ENCODE data around the gene KCNA1.

Gene KCNA1

DNA sequence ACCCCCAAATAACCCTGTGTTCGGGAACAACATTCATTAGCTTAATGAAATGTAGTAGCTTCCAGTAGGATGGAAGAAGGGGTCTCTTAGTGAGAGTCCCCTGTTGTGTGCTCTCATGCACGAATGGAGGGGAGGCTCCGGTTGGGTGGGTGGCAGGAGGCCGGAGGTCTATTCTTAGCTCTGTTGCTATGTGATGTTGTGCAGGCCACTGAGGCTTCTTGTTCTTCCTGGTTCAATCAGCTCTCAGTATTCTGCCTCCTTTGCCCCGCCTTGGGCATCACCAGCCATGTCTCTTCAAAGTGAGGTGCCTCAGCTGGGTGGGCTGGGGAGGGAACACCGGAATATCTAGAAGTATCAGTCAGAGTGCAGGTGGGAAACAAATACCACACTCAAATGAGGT, 50.8 kb downstream of the KCNA1 start:
- DNase-seq (ENCODE audit: low spot score) = no peak

DNA sequence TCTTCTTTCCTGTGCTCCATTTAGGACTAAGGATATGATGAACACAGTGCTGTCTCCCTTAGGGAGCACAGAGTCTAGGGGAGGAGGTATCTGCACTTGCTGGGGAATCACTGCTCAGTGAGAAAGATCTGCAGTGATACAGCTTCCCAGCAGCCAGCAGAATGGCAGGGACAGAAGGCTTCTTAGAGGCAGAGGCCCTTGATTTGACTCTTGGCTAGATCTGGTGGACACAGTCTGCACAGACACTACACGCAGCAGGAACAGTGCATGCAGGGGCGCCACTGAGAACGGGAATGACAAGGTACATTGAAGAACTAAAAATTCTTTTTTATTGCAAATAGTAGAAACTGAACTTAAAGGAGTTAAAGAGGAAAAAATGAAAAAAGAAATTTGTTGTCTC, 51.6 kb downstream of the KCNA1 start:
- DNase-seq (ENCODE audit: low spot score) = no peak

DNA sequence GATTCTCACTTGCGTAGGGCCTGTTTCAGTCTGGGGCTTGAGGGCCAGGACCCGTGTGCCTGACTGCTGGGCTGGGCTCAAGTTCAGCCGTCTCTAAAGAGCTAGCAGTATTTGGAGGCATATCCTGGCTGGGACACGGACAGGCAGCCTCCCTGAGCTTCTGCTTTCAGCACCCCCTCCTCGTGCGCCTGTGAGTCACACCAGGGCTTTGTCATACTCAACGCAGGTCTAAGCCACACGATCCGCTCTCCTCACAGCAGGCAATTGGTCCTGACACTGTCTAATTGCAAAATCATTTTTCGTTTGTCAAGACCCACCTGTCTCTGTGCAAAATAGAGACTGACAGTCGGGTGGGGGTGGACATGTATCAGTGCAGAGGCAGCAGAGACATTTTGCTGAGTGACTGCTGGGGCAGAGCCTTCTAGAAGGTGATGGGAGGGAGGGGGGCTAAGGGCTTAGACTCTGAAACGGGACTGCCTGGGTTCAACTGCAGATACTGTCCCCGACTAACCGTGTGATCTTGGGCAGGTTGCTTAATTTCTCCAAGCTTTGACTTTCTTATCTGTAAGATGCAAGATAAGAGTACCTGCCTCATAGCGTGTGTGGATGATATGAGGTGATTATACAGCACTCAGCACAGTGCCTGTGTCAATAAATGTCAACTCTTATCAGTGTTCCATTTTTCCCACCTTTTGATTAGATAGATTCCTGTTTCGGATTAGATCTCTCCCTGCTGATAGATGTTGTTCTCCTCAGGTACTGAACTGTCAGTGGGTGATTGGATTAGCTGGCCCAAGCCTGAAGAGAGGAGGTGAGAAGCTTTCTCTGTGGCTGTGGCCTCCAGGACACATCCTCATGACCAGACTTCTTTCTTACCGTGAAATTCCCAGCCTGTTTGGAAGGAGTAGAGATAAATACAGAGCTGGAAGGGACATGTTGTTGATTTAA, 53.1 kb downstream of the KCNA1 start:
- DNase-seq (ENCODE audit: low spot score) = no peak

Measured in GM03348 (cell line).